Neural cell (in vitro differentiated cells): ENCODE results near the gene ZNF70. TPM values are rescaled to one million over a fixed set of nuclear protein-coding genes. Genes with fewer than 3 reads are reported as not detected.

ENCODE experiments used
- H2AFZ ChIP-seq: fragments of 200-600, 300-800 bp; sonication (generic), shearing (Covaris generic); 2 replicates; pipeline ENCODE4 v1.6.0; 2014; ENCODE audit warnings: low read depth, mild to moderate bottlenecking, antibody characterized with exemption, low read length, moderate library complexity
- H3F3A ChIP-seq: fragments of 200-600 bp; shearing (Covaris generic); 2 replicates; pipeline ENCODE4 v1.6.1; 2016; ENCODE audit warnings: mild to moderate bottlenecking, moderate library complexity, mixed read lengths, antibody characterized with exemption, low read length; ENCODE audit not compliant: insufficient read depth, poor library complexity, severe bottlenecking
- H3K27ac ChIP-seq: fragments of 200-600, 300-800 bp; sonication (generic), shearing (Covaris generic); 2 replicates; pipeline ENCODE4 v1.5.1; 2014; ENCODE audit warnings: mild to moderate bottlenecking, low read length, moderate library complexity
- H3K27me3 ChIP-seq: fragments of 300-800, 200-600 bp; sonication (generic), shearing (Covaris generic); 2 replicates; pipeline ENCODE4 v1.6.0; 2014; ENCODE audit warnings: mild to moderate bottlenecking, low read depth, low read length, moderate library complexity; ENCODE audit not compliant: insufficient read depth
- H3K36me3 ChIP-seq: fragments of 300-800, 200-600 bp; sonication (generic), shearing (Covaris generic); 2 replicates; pipeline ENCODE4 v1.5.1; 2014; ENCODE audit warnings: mild to moderate bottlenecking, antibody characterized with exemption, low read length, moderate library complexity; ENCODE audit not compliant: insufficient read depth
- H3K4me2 ChIP-seq: fragments of 300-800, 200-600 bp; sonication (generic), shearing (Covaris generic); 2 replicates; pipeline ENCODE4 v1.6.0; 2014; ENCODE audit warnings: mild to moderate bottlenecking, low read length
- H3K4me3 ChIP-seq: fragments of 300-800, 200-600 bp; sonication (generic), shearing (Covaris generic); 2 replicates; pipeline ENCODE4 v1.5.1; 2014; ENCODE audit warnings: mild to moderate bottlenecking, low read length, moderate library complexity
- H3K79me2 ChIP-seq: fragments of 200-600 bp; shearing (Covaris generic); replicated peaks from 2 replicates; pipeline ENCODE4 v1.6.0; 2014; ENCODE audit warnings: mild to moderate bottlenecking, low read length, moderate library complexity; ENCODE audit not compliant: insufficient read depth
- H3K9ac ChIP-seq: fragments of 300-800, 200-600 bp; sonication (generic), shearing (Covaris generic); 2 replicates; pipeline ENCODE4 v1.6.1; 2016; ENCODE audit warnings: mild to moderate bottlenecking, low read length, mixed read lengths
- H3K9me2 ChIP-seq: fragments of 200-600 bp; shearing (Covaris generic); 2 replicates; pipeline ENCODE4 v1.6.1; 2016; ENCODE audit warnings: mild to moderate bottlenecking, low read length, mixed read lengths; ENCODE audit not compliant: insufficient read depth
- H3K9me3 ChIP-seq: fragments of 200-600, 300-800 bp; sonication (generic), shearing (Covaris generic); 2 replicates; pipeline ENCODE4 v1.6.1; 2016; ENCODE audit warnings: mild to moderate bottlenecking, mixed run types, low read length, moderate library complexity, mixed read lengths
- H4K20me1 ChIP-seq: fragments of 200-600 bp; shearing (Covaris generic); 2 replicates; pipeline ENCODE4 v1.6.1; 2016; ENCODE audit warnings: mild to moderate bottlenecking, mixed run types; ENCODE audit not compliant: insufficient read depth
- CTCF ChIP-seq: fragments of 450-650 bp; IDR thresholded peaks from 2 replicates; pipeline ENCODE4 v1.5.1; 2014; ENCODE audit warnings: antibody characterized with exemption, mild to moderate bottlenecking, moderate library complexity; ENCODE audit not compliant: poor library complexity, severe bottlenecking
- EP300 ChIP-seq: fragments of 450-650 bp; conservative IDR thresholded peaks from 2 replicates; pipeline ENCODE4 v1.6.1; 2014; ENCODE audit warnings: antibody characterized with exemption, mild to moderate bottlenecking, moderate library complexity; ENCODE audit not compliant: poor library complexity, severe bottlenecking
- EZH2 ChIP-seq: fragments of 200-600, 300-800 bp; shearing (Covaris generic), sonication (generic); IDR thresholded peaks from 2 replicates; pipeline ENCODE4 v1.6.1; 2014; ENCODE audit warnings: antibody characterized with exemption, low read length, borderline replicate concordance, mild to moderate bottlenecking; ENCODE audit not compliant: insufficient read depth, poor library complexity, severe bottlenecking
- MXI1 ChIP-seq: fragments of 450-650 bp; conservative IDR thresholded peaks from 2 replicates; pipeline ENCODE4 v1.6.1; 2014; ENCODE audit warnings: antibody characterized with exemption, mild to moderate bottlenecking; ENCODE audit not compliant: poor library complexity, severe bottlenecking
- POLR2AphosphoS5 ChIP-seq: IDR thresholded peaks from 2 replicates; pipeline ENCODE4 v1.6.1; 2012
- RAD21 ChIP-seq: fragments of 450-650 bp; conservative IDR thresholded peaks from 2 replicates; pipeline ENCODE4 v1.6.1; 2014; ENCODE audit warnings: antibody characterized with exemption, mild to moderate bottlenecking, moderate library complexity
- SMC3 ChIP-seq: fragments of 450-650 bp; conservative IDR thresholded peaks from 2 replicates; pipeline ENCODE4 v1.6.1; 2014; ENCODE audit warnings: antibody characterized with exemption, mild to moderate bottlenecking, moderate library complexity; ENCODE audit not compliant: poor library complexity
- TAF1 ChIP-seq: IDR thresholded peaks from 2 replicates; pipeline ENCODE4 v1.6.1; 2012; ENCODE audit warnings: low read depth
- polyA plus RNA-seq: library from polyadenylated mRNA; depleted of rRNA; stranded (reverse); fragments of >200 nt; gene quantifications from 2 replicates; pipeline ENCODE4 v1.2.3, GENCODE V29; 2014
- TF ChIP-seq, protein P1 (sequence below): IDR thresholded peaks from 2 replicates; pipeline ENCODE4 v1.6.1; 2012; ENCODE audit warnings: borderline replicate concordance

The ZNF70 gene
- polyA plus RNA-seq, 1 donor from 2014 or later = 1.3 TPM

- Histone ChIP-seq H3K9me3 (no peaks in the 10 kb centered on the region), H3K9me2 (no peaks in the 10 kb centered on the region), H2AFZ (no peak overlapping the region), H3K9ac (no peak overlapping the region), H3K36me3 (peaks cover 19% of the 10 kb centered on the region), H3K4me3 (no peak overlapping the region), H3F3A (no peaks in the 10 kb centered on the region), H3K27ac (no peak overlapping the region), H3K79me2 (peaks cover 4% of the 10 kb centered on the region), H3K4me2 (no peak overlapping the region), H4K20me1 (no peaks in the 10 kb centered on the region), H3K27me3 (no peaks in the 10 kb centered on the region)
- TF ChIP-seq CTCF = no peak
- TF ChIP-seq POLR2AphosphoS5 = no peak
- no peak for TF ChIP-seq SMC3
- TF ChIP-seq EP300 = no peak
- TF ChIP-seq EZH2 = no peak
- TF ChIP-seq RAD21 = no peak
- no peak for TF ChIP-seq TAF1
- no peak for TF ChIP-seq MXI1
- TF ChIP-seq, protein P1, sequence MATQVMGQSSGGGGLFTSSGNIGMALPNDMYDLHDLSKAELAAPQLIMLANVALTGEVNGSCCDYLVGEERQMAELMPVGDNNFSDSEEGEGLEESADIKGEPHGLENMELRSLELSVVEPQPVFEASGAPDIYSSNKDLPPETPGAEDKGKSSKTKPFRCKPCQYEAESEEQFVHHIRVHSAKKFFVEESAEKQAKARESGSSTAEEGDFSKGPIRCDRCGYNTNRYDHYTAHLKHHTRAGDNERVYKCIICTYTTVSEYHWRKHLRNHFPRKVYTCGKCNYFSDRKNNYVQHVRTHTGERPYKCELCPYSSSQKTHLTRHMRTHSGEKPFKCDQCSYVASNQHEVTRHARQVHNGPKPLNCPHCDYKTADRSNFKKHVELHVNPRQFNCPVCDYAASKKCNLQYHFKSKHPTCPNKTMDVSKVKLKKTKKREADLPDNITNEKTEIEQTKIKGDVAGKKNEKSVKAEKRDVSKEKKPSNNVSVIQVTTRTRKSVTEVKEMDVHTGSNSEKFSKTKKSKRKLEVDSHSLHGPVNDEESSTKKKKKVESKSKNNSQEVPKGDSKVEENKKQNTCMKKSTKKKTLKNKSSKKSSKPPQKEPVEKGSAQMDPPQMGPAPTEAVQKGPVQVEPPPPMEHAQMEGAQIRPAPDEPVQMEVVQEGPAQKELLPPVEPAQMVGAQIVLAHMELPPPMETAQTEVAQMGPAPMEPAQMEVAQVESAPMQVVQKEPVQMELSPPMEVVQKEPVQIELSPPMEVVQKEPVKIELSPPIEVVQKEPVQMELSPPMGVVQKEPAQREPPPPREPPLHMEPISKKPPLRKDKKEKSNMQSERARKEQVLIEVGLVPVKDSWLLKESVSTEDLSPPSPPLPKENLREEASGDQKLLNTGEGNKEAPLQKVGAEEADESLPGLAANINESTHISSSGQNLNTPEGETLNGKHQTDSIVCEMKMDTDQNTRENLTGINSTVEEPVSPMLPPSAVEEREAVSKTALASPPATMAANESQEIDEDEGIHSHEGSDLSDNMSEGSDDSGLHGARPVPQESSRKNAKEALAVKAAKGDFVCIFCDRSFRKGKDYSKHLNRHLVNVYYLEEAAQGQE = no peak
These were observed 45.6 kb downstream of the ZNF70 start for GRCh38 chr22:23705358-23705757.

DNA sequence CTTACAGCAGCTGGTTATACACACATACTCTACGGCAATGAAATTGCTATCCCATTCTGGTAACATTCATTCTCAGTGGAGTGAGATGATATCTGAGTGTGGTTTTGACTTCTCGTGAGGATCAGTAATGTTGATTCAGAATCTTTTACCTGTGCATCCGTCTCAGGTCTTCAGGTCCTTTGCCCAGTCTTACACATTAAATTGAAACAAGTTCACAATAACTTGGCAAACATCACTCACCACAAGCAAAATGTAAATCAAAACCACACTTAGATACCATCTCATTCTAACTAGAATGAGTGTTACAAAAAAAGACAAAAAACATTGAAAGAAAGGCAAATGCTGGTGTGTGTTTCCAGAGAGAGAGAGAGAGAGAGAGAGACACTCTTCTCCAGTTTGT lies 46.1 kb downstream of the ZNF70 start:
- Histone ChIP-seq H3K4me3 (no peak overlapping the region), H3K27me3 (no peaks in the 10 kb centered on the region), H3K9me2 (no peaks in the 10 kb centered on the region), H2AFZ (no peak overlapping the region), H3F3A (no peaks in the 10 kb centered on the region), H3K9me3 (no peaks in the 10 kb centered on the region), H3K79me2 (peaks cover 4% of the 10 kb centered on the region), H3K9ac (no peak overlapping the region), H4K20me1 (no peaks in the 10 kb centered on the region), H3K36me3 (peaks cover 19% of the 10 kb centered on the region), H3K4me2 (no peak overlapping the region), H3K27ac (no peak overlapping the region)
- TF ChIP-seq, protein P1 = no peak
- no peak for TF ChIP-seq EP300
- TF ChIP-seq TAF1 = no peak
- no peak for TF ChIP-seq SMC3
- TF ChIP-seq POLR2AphosphoS5 = no peak
- no peak for TF ChIP-seq RAD21
- no peak for TF ChIP-seq CTCF
- TF ChIP-seq MXI1 = no peak
- no peak for TF ChIP-seq EZH2
